ENCODE data around the gene BSPH1. TPM values are rescaled to one million over a fixed set of nuclear protein-coding genes. Genes with fewer than 3 reads are reported as not detected.
"Not testable (repeated sequence)": the region's sequence is repeated elsewhere in the genome, so short reads cannot be mapped to it uniquely, and the experiment has no call there.

BSPH1 gene, protein sequence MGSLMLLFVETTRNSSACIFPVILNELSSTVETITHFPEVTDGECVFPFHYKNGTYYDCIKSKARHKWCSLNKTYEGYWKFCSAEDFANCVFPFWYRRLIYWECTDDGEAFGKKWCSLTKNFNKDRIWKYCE
- polyA plus RNA-seq (2012; ENCODE audit: insufficient read depth, insufficient read length): not detected

DNA sequence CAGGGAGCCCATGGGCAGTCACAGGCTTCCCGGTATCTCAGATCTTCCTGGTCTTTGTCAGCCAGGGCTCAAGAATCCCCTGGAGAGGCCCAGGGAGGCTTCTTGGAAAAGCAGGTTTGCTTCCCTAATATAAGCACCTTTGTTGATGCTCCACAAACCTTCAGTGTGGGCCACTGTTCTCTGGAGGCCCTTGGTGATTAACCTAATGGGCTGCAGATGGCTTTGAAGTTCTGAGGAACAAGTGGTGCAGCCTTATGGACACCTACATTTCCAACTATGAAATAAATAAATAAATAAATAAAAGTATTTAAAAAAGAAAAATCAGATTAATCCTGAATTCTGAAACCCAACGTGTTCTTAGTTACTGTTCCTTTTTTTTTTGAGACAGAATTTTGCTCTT, at the start of gene BSPH1:
TSS of gene BSPH1 (minus strand) at position 101 of the 400 bp plus-strand sequence. CDS start at position 12, 89 bp downstream.
- no peak for DNase-seq (ENCODE audit: low read depth, low spot score)
- no peak within 1 kb of the TSS for H3K4me3 ChIP-seq (ENCODE audit: low read length)

DNA sequence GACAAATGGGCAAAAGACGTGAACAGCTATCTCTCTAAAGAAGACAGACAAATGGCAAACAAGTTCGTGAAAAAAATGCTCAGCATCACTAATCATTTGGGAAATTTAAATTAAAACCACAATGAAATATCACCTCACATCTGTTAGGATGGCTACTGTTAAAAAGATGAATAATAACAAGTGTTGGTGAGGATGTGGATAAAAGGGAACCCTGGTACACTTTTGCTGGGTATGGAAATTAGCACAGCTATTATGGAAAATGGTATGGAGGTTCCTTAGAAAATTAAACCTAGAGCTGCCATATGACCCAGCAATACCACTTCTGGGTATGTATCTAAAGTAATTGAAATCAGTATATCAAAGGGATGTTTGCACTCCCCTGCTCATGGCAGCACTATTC, 44.8 kb upstream of the BSPH1 start:
- no peak for DNase-seq (ENCODE audit: low read depth, low spot score)
- no peak overlapping the region for H3K4me3 ChIP-seq (ENCODE audit: low read length)

DNA sequence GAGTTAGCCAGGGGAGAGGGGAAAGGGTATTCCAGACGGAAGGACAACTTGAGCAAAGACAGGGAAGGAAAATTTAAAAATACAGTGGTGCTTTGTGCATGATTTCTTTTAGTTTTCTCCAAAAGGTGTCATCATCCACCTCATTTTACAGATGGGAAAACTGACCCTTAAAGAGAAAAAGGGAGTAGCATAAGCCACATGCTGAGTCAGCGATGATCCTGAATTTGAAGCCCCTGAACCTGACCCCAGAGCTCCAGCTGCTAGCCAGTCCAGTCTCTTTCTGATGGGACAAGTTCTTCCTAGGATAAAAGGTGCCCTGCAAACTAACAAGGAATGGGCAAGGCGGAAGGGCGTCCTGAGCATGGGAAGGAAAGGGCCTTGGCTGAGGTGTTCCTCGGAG, 41.6 kb upstream of the BSPH1 start:
- DNase-seq (ENCODE audit: low read depth, low spot score): no peak
- no peak overlapping the region for H3K4me3 ChIP-seq (ENCODE audit: low read length)

DNA sequence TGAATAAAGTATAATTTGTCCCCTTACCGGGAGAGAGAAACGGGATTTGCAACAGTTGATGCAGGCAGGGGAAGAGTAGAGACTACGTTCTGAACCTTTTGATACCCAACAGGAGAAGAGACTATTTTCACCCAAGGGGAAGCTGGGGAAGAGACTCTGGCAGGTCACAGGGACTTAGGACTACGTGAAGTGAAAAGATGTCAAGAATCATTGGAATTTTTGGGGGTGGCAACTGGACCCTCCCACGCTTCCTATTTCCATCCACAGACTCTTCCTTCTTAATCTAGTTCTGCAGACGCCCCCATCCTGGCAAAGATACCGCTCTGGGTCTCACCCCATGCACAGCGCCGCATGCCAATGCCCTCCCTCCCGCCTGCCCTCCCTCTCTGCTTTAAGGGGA, 38.1 kb upstream of the BSPH1 start:
- no peak for DNase-seq (ENCODE audit: low read depth, low spot score)
- H3K4me3 ChIP-seq (ENCODE audit: low read length): no peak overlapping the region

DNA sequence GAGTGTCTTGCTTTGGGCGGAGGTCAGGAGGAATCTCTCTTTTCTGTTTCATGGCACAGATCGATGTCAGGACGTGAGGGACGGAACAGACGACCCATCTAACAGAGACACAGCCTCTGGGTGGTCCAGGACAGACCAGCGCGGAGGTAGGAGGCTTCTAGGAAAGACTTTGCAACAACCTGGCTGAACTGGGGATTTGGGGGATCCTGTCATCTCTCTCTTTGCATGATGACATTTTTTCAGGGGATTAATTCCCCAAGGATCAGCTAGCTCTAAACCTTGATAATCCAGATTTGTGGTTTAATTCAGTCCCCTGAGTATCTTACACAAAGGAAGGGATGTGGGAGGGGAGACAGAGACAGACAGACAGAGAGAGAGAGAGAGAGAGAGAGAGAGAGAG, 37.5 kb upstream of the BSPH1 start:
- no peak for DNase-seq (ENCODE audit: low read depth, low spot score)

DNA sequence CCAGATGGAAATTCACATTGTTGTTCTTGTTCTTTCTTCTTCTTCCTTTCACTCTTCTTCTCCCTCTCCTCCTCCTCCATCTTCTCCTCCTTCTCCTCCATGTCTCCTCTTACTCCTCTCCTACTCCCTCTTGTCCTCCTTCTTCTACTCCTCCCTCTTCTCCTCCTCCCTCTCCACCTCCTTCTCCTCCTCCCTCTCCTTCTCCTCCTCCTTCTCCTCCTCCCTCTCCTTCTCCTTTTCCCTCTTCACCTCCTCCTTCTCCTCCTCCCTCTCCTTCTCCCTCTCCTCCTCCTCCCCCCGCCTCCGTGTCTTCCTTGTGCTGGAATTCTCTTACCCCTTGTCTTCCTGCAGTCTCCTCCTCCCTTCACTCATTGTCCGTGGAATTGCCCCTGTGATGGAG, 33.5 kb upstream of the BSPH1 start:
- DNase-seq (ENCODE audit: low read depth, low spot score): no peak

More for the DNA sequence above, 37.5 kb upstream of the BSPH1 start:
- H3K4me3 ChIP-seq (ENCODE audit: low read length): no peak overlapping the region

DNA sequence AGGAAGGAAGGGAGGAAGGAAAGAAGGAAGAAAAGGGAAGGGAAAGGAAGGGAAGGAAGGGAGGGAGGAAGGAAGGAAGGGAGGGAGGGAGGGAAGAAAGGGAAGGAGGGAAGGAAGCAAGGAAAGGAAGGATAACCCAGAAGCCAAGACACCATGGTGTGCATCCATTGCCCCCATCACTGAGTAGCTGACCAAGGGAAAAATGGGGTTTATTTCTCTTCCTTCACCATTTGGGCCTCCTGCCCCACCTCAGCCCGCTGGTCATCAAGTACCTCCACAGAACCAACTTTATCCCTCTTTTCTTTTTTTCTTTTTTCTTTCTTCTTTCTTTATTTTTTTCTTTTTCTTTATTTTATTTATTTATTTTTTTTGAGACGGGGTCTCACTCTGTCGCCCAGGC, 31.5 kb upstream of the BSPH1 start:
- DNase-seq (ENCODE audit: low read depth, low spot score): no peak
- no peak overlapping the region for H3K4me3 ChIP-seq (ENCODE audit: low read length)

More for the DNA sequence above, 33.5 kb upstream of the BSPH1 start:
- no peak overlapping the region for H3K4me3 ChIP-seq (ENCODE audit: low read length)

DNA sequence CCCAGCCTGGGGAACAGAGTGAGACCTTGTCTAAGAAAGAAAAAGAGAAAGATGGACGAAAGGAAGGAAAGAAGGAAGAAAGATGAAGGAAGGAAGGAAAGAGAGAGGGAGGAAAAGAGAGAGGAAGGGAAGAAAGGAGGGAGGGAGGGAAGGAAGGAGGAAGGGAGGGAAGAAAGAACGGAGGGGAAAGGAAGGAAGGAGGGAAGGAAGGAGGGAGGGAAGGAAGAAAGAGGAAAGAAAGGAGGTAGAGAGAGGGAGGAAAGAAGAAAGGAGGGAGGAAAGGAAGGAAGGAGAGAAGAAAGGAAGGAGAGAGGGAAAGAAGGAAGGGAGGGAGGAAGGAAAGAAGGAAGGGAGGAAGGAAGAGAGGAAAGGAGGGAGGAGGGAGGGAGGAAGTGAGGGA, 31.0 kb upstream of the BSPH1 start:
- DNase-seq (ENCODE audit: low read depth, low spot score): no peak

DNA sequence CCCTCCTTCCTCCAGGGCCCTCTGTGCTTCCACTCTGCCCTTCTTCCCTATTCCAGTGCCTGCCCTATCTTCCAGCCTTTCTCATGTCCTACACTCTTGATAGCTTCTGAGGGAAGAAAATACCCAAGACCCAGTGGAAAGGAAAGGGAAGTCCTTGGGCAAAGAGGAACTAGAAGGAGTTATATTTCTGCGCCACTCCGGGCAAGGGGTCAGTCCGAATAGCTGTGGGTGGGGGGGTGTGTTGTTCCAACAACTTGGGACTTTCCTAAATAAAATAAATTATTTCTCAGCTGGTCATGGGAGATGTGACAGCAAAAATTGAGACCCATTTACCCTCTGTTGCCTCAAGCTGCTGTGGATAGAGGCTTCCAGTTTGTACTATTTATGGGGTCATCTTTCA, 28.7 kb upstream of the BSPH1 start:
- H3K4me3 ChIP-seq (ENCODE audit: low read length): no peak overlapping the region
- no peak for DNase-seq (ENCODE audit: low read depth, low spot score)

More for the DNA sequence above, 31.0 kb upstream of the BSPH1 start:
- no peak overlapping the region for H3K4me3 ChIP-seq (ENCODE audit: low read length)

DNA sequence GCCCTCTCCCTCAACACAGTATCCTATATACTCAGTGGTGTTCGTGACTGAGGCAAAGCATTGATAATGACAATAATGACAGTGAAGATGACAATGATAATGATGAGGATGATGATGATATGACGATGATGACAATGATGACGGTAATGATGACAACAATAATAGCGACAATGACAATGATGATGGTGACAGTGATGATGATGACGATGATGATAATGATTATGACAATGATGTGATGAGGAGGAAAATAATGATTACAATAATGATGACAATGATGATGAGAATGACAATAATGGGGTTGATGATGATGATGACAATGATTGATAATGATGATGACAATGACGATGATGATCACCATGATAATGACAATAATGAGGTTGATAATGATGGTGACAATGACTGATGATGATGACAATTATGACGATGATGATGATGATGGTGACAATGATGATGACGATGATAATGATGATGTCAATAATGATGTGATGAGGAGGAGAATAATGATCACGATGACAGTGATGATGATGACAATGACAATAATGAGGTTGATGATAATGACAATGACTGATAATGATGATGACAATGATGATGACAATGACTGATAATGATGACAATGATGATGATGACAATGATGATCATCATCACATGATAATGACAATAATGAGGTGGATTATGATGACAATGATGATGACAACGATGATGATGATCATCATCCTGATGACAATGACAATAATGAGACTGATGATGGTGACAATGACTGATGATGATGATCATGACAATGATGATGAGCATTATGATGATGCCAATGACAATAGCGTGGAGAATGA, 19.2 kb upstream of the BSPH1 start:
- DNase-seq (ENCODE audit: low read depth, low spot score): no peak
- no peak overlapping the region for H3K4me3 ChIP-seq (ENCODE audit: low read length)

DNA sequence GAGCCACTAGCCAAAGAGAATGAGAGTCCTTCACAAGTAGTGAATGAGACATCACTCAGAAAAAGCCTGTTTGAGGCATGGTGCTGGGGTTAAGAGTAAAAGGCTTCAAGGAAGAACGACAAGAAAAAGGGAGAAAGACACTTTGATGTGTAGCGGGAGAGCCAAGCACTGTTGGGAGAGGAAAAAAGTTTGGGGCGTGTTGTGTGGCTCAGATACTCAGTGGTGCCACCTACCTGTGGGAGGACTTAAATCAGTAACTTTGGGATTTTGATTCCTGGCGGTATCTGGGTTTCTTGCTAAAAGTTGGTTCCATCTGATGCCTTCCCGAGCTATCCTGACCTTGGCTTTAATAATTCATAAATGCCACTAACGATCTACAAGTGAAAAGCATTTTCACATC, 14.8 kb upstream of the BSPH1 start:
- DNase-seq (ENCODE audit: low read depth, low spot score): no peak

DNA sequence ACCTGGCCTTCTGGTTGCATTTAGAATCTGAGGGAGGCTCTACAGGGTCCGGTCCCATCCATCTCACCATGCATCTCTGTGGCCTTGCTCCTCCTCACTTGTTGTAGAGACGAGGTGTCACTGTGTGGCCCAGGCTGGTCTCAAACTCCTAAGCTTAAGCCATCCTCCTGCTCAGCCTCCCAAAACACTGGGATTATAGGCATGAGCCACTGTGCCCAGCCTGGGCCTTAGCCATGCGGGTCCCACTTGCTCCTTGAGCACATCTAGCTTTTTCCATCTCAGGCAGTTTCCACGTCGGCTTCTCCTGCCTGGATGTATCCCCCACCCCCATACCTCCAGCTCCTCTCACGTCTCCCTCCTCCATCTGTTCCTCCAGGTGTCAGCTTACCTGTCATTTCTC, 12.3 kb upstream of the BSPH1 start:
- H3K4me3 ChIP-seq (ENCODE audit: low read length): no peak overlapping the region
- no peak for DNase-seq (ENCODE audit: low read depth, low spot score)

More for the DNA sequence above, 14.8 kb upstream of the BSPH1 start:
- no peak overlapping the region for H3K4me3 ChIP-seq (ENCODE audit: low read length)

DNA sequence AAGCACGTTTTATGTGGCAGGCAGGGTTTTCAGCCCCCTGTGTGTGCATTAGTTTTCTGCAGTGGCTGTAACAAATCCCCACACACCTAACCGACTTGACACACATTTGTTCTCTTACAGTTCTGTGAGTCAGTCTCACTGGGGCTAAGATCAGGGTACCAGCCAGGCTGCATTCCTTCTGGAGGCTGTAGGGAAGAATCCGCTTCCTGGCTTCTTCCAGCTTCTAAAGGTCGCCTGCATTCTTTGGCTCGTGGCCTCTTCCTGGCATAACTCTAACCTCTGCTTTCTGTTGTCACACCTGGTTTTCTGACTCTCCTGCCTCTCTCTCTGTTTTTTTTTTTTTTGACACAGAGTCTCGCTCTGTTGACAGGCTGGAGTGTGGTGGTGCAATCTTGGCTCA, 8.9 kb upstream of the BSPH1 start:
- no peak for DNase-seq (ENCODE audit: low read depth, low spot score)
- H3K4me3 ChIP-seq (ENCODE audit: low read length): no peak overlapping the region

DNA sequence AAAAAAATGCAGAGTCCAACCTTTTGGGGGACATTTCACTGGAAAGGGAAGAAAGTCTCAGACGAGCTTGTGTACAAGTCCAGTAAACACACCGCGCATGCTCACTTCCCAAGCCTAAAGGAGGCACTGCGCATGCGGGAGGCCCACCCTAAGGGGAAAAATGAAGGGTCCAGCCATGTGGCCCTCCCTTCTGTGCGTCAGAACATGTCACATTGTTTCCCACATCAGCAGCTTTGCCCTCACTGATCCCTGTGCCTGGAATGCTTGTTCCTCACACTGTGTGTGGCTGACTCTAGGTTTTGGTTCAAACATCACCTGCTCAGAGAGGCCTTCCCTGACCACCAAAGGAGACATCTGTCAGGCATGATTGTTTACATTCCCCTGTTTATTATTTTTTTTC, 6.8 kb upstream of the BSPH1 start:
- no peak for DNase-seq (ENCODE audit: low read depth, low spot score)
- no peak overlapping the region for H3K4me3 ChIP-seq (ENCODE audit: low read length)

DNA sequence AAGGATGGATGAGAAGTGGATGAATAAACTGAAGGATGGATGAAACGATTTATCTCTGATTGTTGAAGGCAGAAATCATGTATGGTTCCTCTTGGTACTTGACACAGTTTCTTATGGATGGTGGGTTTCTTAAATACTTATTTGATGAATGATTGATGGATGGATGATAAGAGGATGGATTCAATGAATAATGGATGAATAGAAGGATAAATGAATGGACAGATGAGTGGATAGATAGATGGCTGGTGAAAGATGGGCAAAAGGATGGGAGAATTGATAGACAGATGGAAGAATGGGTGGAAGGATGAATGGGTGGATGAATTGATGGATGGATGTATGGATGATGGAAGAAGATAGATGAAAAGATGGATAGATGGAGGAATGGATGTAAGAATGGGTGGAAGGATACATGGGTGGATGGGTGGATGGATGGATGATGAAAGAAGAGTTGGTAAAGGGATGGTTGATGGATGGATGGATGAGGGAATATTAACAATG, 4.3 kb upstream of the BSPH1 start:
- H3K4me3 ChIP-seq (ENCODE audit: low read length): no peak overlapping the region
- no peak for DNase-seq (ENCODE audit: low read depth, low spot score)

DNA sequence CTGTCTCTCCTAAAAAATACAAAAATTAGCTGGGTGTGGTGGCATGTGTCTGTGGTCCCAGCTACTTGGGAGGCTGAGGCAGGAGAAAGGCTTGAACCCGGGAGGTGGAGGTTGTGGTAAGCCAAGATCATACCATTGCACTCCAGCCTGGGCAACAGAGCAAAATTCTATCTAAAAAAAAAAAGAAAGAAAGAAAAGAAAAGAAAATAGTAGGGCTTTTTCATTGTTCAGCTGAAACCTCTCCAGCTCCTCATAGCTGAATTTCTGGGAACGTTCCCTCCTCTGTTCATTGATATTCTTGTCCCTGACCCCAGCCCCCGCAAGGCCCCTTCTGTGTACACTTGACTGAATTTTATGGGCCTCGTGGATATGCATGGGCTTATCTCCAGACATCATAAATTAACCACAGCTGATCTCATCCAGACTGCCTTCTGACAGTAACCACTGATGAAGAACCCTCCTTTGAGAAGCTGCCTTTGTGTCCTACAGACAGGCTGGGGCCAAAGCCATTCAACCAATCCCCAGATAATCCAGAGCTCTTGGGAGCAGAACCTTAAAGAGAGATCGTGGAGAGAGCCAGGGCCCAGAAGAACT, 2.3 kb upstream of the BSPH1 start, which contains the start of gene ELSPBP1:
TSS of gene ELSPBP1 (plus strand) at position 424 of the 594 bp plus-strand sequence. CDS start 14,036 bp downstream, outside the sequence.
- DNase-seq (ENCODE audit: low read depth, low spot score): no peak
- no peak within 1 kb of the TSS for H3K4me3 ChIP-seq (ENCODE audit: low read length)

DNA sequence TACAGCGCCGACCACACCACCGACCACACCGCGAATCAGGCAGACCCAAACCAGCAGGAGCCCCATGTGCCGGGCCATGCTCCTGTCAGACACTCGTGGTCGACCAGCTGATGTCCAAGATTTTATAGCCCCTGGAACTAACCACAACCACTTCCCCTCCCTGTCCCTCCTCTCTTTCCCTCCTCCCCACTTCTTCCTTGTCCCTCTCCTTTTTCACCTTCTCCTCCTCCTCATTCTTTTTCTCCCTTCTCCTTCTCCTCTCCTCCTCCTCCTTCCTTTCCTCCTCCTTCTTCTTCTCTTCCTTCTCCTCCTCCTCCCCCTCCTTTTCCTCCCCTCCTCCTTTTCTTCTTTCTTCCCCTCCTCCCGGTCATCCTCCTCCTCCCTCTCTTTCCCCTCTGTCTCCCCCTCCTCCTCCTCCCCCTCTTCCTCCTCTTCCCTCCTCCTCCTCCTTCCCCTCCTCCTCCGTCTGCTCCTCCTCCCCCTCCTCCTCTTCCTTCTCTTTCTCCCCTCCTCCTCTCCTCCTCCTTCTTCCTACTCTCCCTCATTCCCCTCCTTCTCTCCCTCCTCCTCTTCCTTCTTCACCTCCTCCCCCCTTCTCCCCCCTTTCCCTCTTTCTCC, 670 bp downstream of the BSPH1 start:
- no peak for DNase-seq (ENCODE audit: low read depth, low spot score)
- no peak overlapping the region for H3K4me3 ChIP-seq (ENCODE audit: low read length)

DNA sequence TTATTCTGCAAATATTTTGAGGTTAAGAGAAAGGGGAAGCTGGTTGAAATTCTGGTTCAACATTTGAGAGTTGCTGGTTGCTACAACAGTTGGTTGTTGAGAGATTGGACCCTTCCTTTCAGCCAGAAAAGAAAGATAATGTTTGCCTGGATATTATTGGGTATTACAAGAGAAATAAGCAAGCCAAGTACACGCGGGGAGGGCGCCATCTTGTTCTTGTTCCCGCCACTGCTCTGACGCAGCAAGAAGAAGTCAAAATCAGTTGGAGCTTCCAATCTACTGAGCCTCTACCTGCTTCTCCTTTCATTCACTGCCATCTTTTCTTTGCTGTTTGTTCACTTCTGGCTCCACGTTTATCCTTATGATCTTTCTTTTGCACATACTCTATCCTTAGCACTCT, 18.4 kb downstream of the BSPH1 start:
- no peak overlapping the region for H3K4me3 ChIP-seq (ENCODE audit: low read length)
- DNase-seq (ENCODE audit: low read depth, low spot score): no peak

DNA sequence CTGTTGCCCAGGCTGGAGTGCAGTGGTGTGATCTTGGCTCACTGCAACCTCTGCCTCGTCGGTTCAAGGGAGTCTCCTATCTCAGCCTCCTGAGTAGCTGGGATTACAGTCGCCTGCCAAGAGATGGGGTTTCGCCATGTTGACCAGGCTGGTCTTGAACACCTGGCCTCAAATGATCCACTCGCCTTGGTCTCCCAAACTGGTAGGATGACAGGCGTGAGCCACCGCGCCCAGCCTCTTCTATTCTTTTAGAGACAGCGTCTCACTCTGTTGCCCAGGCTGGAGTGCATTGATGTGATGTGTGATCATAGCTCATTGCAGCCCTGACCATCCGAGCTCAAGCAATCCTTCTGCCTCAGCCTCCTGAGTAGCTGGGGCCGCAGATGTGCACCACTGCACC, 36.0 kb downstream of the BSPH1 start:
- not testable (repeated sequence) for H3K4me3 ChIP-seq (ENCODE audit: low read length); DNase-seq (ENCODE audit: low read depth, low spot score)

DNA sequence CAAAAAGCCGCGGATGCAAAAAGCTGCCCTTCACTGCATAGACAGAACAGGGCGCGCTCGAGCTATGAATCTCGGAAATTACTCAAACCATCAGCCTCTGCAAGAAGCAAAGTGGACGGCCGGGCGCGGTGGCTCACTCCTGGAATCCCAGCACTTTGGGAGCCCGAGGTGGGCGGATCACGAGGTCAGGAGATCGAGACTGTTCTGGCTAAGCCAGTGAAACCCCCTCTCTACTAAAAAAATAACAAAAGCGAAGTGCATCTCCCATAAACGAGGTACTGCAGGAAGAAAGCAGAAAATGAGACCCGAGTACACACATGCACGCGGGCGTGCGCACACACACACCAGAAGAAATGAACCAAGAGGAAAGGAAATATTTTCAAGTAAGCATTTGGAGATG, 39.8 kb downstream of the BSPH1 start:
- not testable (repeated sequence) for DNase-seq (ENCODE audit: low read depth, low spot score); H3K4me3 ChIP-seq (ENCODE audit: low read length)
